ENCODE results near the gene ENG. TPM values are rescaled to one million over a fixed set of nuclear protein-coding genes. Genes with fewer than 3 reads are reported as not detected.

Gene ENG
- total and polyA plus RNA-seq, 2 of the 8 experiments (the other 6 are each of a cell fraction or from before 2014, with no cell fraction given), result 1.8 to 4.4 TPM

- no peak for TF ChIP-seq CHD7 (IDR thresholded peaks at IDR 0.05; ENCODE audit: insufficient replicate concordance, low read length)
These were observed 78.1 kb downstream of the ENG start (continued) for GRCh38 chr9:127776195-127776923.
